Loucy (cell line): ENCODE results near the gene PLEKHM2.

Experiments used
- H2AFZ ChIP-seq: fragments of 200-600 bp; sonication (generic); 2 replicates; pipeline ENCODE4 v1.6.0; 2016; ENCODE audit warnings: antibody characterized with exemption, mild to moderate bottlenecking, low read length, moderate library complexity
- H3F3A ChIP-seq: fragments of 200-600 bp; 2 replicates; pipeline ENCODE4 v1.6.0; 2016; ENCODE audit warnings: antibody characterized with exemption, low read depth, mild to moderate bottlenecking
- H3K27me3 ChIP-seq: fragments of 200-600 bp; sonication (generic); 2 replicates; pipeline ENCODE4 v1.6.1; 2014; ENCODE audit warnings: low read length, mild to moderate bottlenecking; ENCODE audit not compliant: insufficient read depth, poor library complexity, severe bottlenecking
- H3K36me3 ChIP-seq: fragments of 200-600 bp; sonication (generic); 2 replicates; pipeline ENCODE4 v1.6.1; 2016; ENCODE audit warnings: low read length; ENCODE audit not compliant: insufficient read depth
- H3K4me1 ChIP-seq: fragments of 200-600 bp; sonication (generic); 2 replicates; pipeline ENCODE4 v1.5.1; 2014; ENCODE audit warnings: low read length, mild to moderate bottlenecking; ENCODE audit not compliant: insufficient read depth, poor library complexity, severe bottlenecking
- H3K4me2 ChIP-seq: fragments of 200-600 bp; sonication (generic); 2 replicates; pipeline ENCODE4 v1.6.0; 2014; ENCODE audit warnings: antibody characterized with exemption, low read length, low read depth, mild to moderate bottlenecking; ENCODE audit not compliant: poor library complexity, severe bottlenecking
- H3K4me3 ChIP-seq: fragments of 200-600 bp; sonication (generic); 2 replicates; pipeline ENCODE4 v1.5.1; 2014; ENCODE audit warnings: low read length, mild to moderate bottlenecking, mixed read lengths; ENCODE audit not compliant: poor library complexity, severe bottlenecking
- H3K79me2 ChIP-seq: fragments of 200-600 bp; sonication (generic); 2 replicates; pipeline ENCODE4 v1.6.1; 2014; ENCODE audit warnings: low read length; ENCODE audit not compliant: insufficient read depth
- H3K9ac ChIP-seq: fragments of 200-600 bp; sonication (generic); 2 replicates; pipeline ENCODE4 v1.6.0; 2014; ENCODE audit warnings: mild to moderate bottlenecking, low read depth, low read length, moderate library complexity; ENCODE audit not compliant: poor library complexity, severe bottlenecking
- H3K9me2 ChIP-seq: fragments of 200-600 bp; sonication (generic); replicated peaks from 2 replicates; pipeline ENCODE4 v1.6.1; 2016; ENCODE audit warnings: low read depth, low read length, mixed read lengths
- H3K9me3 ChIP-seq: fragments of 200-600 bp; sonication (generic); 2 replicates; pipeline ENCODE4 v1.6.1; 2014; ENCODE audit warnings: mild to moderate bottlenecking, antibody characterized with exemption, low read length, low read depth; ENCODE audit not compliant: insufficient read depth
- H4K20me1 ChIP-seq: fragments of 200-600 bp; sonication (generic); 2 replicates; pipeline ENCODE4 v1.6.0; 2014; ENCODE audit warnings: antibody characterized with exemption, low read length, mild to moderate bottlenecking; ENCODE audit not compliant: insufficient read depth, poor library complexity, severe bottlenecking
- EZH2phosphoT487 ChIP-seq: fragments of 200-600 bp; IDR thresholded peaks from 2 replicates; pipeline ENCODE4 v1.6.1; 2018; ENCODE audit warnings: antibody characterized with exemption, mild to moderate bottlenecking, moderate library complexity, borderline replicate concordance
- TF ChIP-seq, protein P1 (sequence below): fragments of 200-600 bp; sonication (generic); conservative IDR thresholded peaks from 2 replicates; pipeline ENCODE4 v1.5.1; 2014; ENCODE audit warnings: mild to moderate bottlenecking, antibody characterized with exemption, low read length

PLEKHM2 gene

DNA sequence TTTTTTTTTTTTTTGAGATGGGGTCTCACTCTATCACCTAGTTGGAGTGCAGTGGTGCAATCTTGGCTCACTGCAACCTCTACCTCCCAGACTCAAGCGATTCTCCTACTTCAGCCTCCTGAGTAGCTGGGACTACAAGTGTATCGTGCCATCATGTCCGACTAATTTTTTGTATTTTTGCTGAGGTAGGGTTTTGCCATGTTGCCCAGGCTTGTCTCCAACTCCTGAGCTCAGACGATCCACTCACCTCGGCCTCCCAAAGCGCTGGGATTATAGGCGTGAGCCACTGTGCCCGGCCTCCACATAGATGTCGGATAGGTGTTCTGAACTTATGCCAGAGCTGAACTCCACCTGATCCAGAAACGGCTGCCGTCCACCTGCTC, 21.1 kb downstream of the PLEKHM2 start:
- H2AFZ ChIP-seq, result no peak overlapping the region
- no peaks in the 10 kb centered on the region for H3K4me1 ChIP-seq
- H3K4me2 ChIP-seq, result no peak overlapping the region
- peaks cover 50% of the 10 kb centered on the region; the same call in 1 of the 2 replicates for H3K79me2 ChIP-seq
- H3K27me3 ChIP-seq, result no peaks in the 10 kb centered on the region
- H3K4me3 ChIP-seq, result no peak overlapping the region
- no peaks in the 10 kb centered on the region for H3K9me2 ChIP-seq
- H4K20me1 ChIP-seq, result no peaks in the 10 kb centered on the region
- no peak overlapping the region for H3K9ac ChIP-seq
- TF ChIP-seq, protein P1, sequence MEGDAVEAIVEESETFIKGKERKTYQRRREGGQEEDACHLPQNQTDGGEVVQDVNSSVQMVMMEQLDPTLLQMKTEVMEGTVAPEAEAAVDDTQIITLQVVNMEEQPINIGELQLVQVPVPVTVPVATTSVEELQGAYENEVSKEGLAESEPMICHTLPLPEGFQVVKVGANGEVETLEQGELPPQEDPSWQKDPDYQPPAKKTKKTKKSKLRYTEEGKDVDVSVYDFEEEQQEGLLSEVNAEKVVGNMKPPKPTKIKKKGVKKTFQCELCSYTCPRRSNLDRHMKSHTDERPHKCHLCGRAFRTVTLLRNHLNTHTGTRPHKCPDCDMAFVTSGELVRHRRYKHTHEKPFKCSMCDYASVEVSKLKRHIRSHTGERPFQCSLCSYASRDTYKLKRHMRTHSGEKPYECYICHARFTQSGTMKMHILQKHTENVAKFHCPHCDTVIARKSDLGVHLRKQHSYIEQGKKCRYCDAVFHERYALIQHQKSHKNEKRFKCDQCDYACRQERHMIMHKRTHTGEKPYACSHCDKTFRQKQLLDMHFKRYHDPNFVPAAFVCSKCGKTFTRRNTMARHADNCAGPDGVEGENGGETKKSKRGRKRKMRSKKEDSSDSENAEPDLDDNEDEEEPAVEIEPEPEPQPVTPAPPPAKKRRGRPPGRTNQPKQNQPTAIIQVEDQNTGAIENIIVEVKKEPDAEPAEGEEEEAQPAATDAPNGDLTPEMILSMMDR, result no peak
- TF ChIP-seq EZH2phosphoT487, result no peak
- no peaks in the 10 kb centered on the region for H3K9me3 ChIP-seq
- H3K36me3 ChIP-seq, result peaks cover 7% of the 10 kb centered on the region; the same call in 1 of the 2 replicates
- no peaks in the 10 kb centered on the region for H3F3A ChIP-seq

GRCh38 chr1:15706751-15707150, 22.6 kb downstream of the PLEKHM2 start:
- H2AFZ ChIP-seq, result no peak overlapping the region
- no peaks in the 10 kb centered on the region for H4K20me1 ChIP-seq
- no peaks in the 10 kb centered on the region for H3K4me1 ChIP-seq
- no peaks in the 10 kb centered on the region for H3K9me3 ChIP-seq
- no peak overlapping the region for H3K4me2 ChIP-seq
- H3K27me3 ChIP-seq, result no peaks in the 10 kb centered on the region
- H3K9ac ChIP-seq, result no peak overlapping the region
- H3K9me2 ChIP-seq, result no peaks in the 10 kb centered on the region
- H3K4me3 ChIP-seq, result no peak overlapping the region
- H3K79me2 ChIP-seq, result peaks cover 47% of the 10 kb centered on the region; the same call in 1 of the 2 replicates
- H3F3A ChIP-seq, result no peaks in the 10 kb centered on the region
- no peak for TF ChIP-seq EZH2phosphoT487
- TF ChIP-seq, protein P1, result no peak
- H3K36me3 ChIP-seq, result peaks cover 7% of the 10 kb centered on the region; the same call in 1 of the 2 replicates

DNA sequence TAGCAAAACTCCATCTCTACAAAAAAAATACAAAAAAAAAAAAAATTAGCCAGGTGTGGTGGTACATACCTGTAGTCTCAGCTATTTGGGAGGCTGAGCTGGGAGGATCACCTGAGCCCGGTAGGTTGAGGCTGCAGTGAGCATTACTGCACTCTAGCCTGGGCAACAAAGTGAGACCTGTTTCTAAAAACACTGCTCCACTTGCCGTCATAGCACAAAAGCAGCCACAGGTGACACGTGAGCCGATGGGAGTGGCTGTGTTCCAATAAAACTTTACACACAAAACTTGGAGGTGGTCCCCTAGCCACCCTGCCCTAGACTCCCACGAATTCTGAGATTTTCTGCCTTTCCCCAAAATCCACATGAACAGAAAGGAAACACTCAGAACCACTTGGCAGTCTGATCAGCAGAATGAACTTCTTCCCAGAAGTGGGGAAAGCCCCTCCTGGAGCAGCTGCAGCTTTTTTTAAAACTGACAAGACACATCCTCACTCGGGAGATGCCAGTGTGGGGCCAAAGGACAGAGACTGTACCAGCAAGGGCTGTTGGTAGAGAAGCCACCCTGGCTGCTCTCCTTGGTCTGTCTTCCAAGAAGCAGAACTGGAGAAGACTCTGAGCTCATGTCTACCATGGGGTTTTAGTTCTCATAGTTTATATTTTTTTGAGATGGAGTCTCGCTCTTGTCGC, 23.3 kb downstream of the PLEKHM2 start:
- Histone ChIP-seq H4K20me1 (no peaks in the 10 kb centered on the region), H3K4me1 (no peaks in the 10 kb centered on the region), H3K4me2 (no peak overlapping the region), H3K9me3 (no peaks in the 10 kb centered on the region), H3F3A (no peaks in the 10 kb centered on the region), H3K4me3 (no peak overlapping the region), H3K9ac (no peak overlapping the region), H3K27me3 (no peaks in the 10 kb centered on the region), H2AFZ (no peak overlapping the region), H3K9me2 (no peaks in the 10 kb centered on the region), H3K36me3 (peaks cover 7% of the 10 kb centered on the region; the same call in 1 of the 2 replicates), H3K79me2 (peaks cover 43% of the 10 kb centered on the region; the same call in 1 of the 2 replicates)
- TF ChIP-seq EZH2phosphoT487, result no peak
- TF ChIP-seq, protein P1, result no peak
